D721Med (cell line): ENCODE measurements around the gene LRRC4B.

Experiments
- DNase-seq: peaks from one replicate; pipeline ENCODE4 v3.0.0; 2011; ENCODE audit warnings: low spot score; ENCODE audit not compliant: insufficient read length
- FAIRE-seq: peaks from 2 replicates; lab custom pipeline; 2011; peaks lifted over from hg19 to GRCh38; lab: Jason Lieb, UNC
- CTCF ChIP-seq: IDR thresholded peaks from 2 replicates; pipeline ENCODE4 v1.5.1; 2012; ENCODE audit warnings: mild to moderate bottlenecking, control low read depth; ENCODE audit not compliant: insufficient read depth; ENCODE audit errors: missing control alignments

The LRRC4B gene

GRCh38 chr19:50565984-50566903 is 2.0 kb downstream of the LRRC4B start:
- DNase-seq (no peak), FAIRE-seq (no peak)
- no peak for TF ChIP-seq CTCF

DNA sequence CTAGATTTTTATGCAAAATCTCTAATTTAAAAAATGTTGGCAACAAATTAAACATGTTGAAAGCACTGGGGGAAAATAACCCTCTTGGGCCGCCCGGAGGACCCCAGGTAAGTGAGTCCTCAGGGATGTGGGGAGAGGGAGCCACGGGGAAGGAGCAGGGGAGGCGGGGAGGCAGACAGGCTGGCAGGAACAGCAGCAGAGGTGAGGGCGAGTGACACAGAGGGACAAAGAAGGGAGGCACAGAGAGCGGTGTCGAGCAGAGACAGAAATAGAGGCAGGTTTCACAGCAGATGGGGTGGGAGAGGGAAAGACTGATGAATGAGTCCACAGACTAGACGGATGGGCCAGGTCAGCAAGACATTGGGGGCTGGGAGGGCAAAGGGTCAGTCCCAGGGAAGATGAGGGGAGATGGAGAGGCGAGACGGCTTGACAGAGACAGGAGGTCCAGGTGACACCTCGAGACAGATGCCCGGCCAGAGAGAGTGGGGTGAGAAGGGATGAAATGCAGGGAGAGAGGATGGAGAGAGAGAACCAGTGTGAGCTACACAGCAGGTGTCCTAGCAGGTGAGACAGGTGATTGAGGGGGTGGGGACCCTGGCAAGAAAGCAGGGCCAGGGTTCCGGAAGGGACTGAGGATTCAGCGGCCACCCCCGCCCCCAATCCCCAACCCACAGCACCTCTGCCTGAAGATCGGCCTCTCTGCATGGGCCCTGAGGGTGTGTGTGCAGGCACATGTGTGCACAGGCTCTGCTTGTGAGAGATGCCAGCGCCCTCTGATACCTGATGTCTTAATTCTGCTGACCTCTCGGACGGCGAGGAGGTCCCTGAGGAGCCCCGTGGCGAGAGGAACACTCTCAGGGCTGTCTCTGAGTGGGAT is 3.8 kb downstream of the LRRC4B start:
- FAIRE-seq = no peak
- TF ChIP-seq CTCF = no peak
- DNase-seq = no peak

- no peak for DNase-seq
- TF ChIP-seq CTCF = no peak
- FAIRE-seq = no peak
Observed at GRCh38 chr19:50563597-50563996, 4.6 kb downstream of the LRRC4B start.

DNA sequence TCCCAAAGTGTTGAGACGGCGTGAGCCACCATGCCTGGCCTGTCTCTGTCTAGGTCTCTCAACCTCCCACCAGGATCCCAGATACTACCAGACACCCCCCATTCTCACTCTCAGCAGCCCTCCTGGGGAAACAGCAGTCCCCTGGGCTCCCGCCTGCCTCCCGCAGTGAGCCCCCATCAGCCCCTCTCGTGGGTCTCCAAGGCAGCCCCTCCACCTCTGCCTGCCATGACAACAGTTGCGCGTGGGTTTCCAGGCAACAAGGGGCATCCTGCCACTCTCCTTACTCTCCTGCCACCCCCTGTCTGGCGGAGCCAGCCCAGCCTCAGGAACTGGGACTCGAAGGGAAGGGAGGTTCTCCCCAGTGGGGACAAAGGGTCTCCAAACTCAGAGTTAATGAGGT is 5.2 kb downstream of the LRRC4B start:
- FAIRE-seq = no peak
- TF ChIP-seq CTCF = no peak
- DNase-seq = no peak

DNA sequence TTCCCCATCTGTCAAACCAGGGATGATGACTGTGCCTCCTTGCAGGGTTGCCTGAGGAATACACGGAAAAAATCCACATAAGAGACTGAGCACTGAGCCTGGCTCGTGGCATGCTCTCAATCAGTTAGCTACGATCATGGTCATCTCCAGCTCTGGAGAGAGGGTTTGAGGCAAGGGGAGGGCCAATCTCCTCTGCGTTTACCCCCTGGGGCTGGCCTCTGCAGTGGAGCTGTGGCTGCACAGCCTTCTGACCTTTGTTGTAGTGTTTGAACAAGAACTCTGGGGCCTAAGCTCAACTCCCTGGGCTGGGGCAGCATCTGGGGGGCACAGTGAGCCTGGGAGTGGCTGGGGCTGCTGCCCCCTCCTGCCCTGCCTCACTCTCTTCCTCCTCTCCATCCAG is 5.9 kb downstream of the LRRC4B start:
- TF ChIP-seq CTCF = no peak
- DNase-seq = no peak
- FAIRE-seq = no peak

- no peak for TF ChIP-seq CTCF
- FAIRE-seq = no peak
- DNase-seq = no peak
Observed at GRCh38 chr19:50559636-50560035, 8.6 kb downstream of the LRRC4B start.
